K562 (cell line): Measurements from ENCODE around the gene CEP120. TPM values are rescaled to one million over a fixed set of nuclear protein-coding genes. Genes with fewer than 3 reads are reported as not detected.

ENCODE experiments used
- KLF1 ChIP-seq: fragments of 450-650 bp; IDR thresholded peaks from 2 replicates; pipeline ENCODE4 v1.6.1; 2016; ENCODE audit warnings: missing genetic modification characterization, missing compliant biosample characterization
- NELFE ChIP-seq: IDR thresholded peaks from 2 replicates; pipeline ENCODE4 v1.6.1; 2011; ENCODE audit warnings: mild to moderate bottlenecking; ENCODE audit not compliant: insufficient read depth, insufficient read length
- PRPF4 ChIP-seq: fragments of 200-400 bp; formaldehyde crosslinking; IDR thresholded peaks from one replicate; pipeline ENCODE4 v1.6.1; 2017; ENCODE audit warnings: low read length, low read depth, mild to moderate bottlenecking; ENCODE audit not compliant: insufficient read depth, poor library complexity, severe bottlenecking
- SMAD1 ChIP-seq: fragments of 150-350 bp; IDR thresholded peaks from 2 replicates; pipeline ENCODE4 v1.6.1; 2014; ENCODE audit warnings: low read length, low read depth; ENCODE audit not compliant: partially characterized antibody
- SMARCC2 ChIP-seq: fragments of 450-650 bp; IDR thresholded peaks from 2 replicates; pipeline ENCODE4 v1.6.1; 2017; ENCODE audit warnings: antibody characterized with exemption, moderate library complexity, mild to moderate bottlenecking, low read depth
- polyA plus RNA-seq, 8 experiments: library from polyadenylated mRNA; depleted of rRNA in 4 of 8; stranded (reverse) in 5 of 8; unstranded in 3 of 8; fragments of >200 nt; fragmentation: Nextera tagmentation in 2 of 8; fragmentation: Illumina TruSeq in 1 of 8; extraction: Ambion mirVana in 2 of 8; extraction: Trizol in 1 of 8; gene quantifications; 2 replicates each; pipeline versions ENCODE4 v1.2.1 to v1.2.3, GENCODE V29; 2011 to 2014; ENCODE audit warnings: inconsistent platforms in 1 of 8, missing spikeins in 1 of 8
- total RNA-seq, 7 experiments: library from RNA; depleted of rRNA in 6 of 7; stranded (reverse); fragments of >200 nt in 6 of 7; fragmentation: Illumina TruSeq in 2 of 7; extraction: Trizol in 2 of 7; gene quantifications; 2 replicates each; pipeline versions ENCODE4 v1.2.1 to v1.2.3, GENCODE V29; 2011 to 2021; ENCODE audit warnings: low replicate concordance in 1 of 7
- TF ChIP-seq, protein P1 (sequence below): fragments of 200-600 bp; sonication (generic); IDR thresholded peaks from one replicate; pipeline ENCODE4 v1.6.1; 2012; ENCODE audit warnings: mild to moderate bottlenecking, low read depth, low read length, inconsistent platforms

The CEP120 gene
- total and polyA plus RNA-seq, 9 of the 15 experiments (the other 6 are each of a cell fraction or from before 2014, with no cell fraction given) = 3.3 to 24.9 (median 14.4) TPM

DNA sequence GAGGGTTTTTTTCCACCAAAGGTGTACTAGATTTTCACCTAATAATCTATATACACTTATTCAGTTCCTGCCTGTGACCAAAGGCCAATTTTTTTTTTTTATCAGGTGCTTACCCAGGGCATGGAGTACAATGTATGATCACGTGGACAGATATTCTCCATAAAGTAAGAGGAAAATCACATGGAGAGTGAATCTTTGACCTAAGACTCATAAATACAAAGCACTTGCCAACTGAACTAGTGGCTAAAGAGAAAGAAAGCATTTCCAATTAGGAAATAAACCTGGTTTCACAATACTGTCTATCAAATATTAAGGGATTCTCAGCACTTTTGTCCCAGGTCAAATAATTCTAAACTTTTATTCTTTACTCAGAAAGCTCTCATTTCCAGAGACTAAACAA lies 33.0 kb upstream of the CEP120 start (continued):
- TF ChIP-seq PRPF4 = no peak
- TF ChIP-seq SMAD1 = no peak
- TF ChIP-seq SMARCC2 = no peak
- TF ChIP-seq NELFE = no peak
- no peak for TF ChIP-seq KLF1
- TF ChIP-seq, protein P1, sequence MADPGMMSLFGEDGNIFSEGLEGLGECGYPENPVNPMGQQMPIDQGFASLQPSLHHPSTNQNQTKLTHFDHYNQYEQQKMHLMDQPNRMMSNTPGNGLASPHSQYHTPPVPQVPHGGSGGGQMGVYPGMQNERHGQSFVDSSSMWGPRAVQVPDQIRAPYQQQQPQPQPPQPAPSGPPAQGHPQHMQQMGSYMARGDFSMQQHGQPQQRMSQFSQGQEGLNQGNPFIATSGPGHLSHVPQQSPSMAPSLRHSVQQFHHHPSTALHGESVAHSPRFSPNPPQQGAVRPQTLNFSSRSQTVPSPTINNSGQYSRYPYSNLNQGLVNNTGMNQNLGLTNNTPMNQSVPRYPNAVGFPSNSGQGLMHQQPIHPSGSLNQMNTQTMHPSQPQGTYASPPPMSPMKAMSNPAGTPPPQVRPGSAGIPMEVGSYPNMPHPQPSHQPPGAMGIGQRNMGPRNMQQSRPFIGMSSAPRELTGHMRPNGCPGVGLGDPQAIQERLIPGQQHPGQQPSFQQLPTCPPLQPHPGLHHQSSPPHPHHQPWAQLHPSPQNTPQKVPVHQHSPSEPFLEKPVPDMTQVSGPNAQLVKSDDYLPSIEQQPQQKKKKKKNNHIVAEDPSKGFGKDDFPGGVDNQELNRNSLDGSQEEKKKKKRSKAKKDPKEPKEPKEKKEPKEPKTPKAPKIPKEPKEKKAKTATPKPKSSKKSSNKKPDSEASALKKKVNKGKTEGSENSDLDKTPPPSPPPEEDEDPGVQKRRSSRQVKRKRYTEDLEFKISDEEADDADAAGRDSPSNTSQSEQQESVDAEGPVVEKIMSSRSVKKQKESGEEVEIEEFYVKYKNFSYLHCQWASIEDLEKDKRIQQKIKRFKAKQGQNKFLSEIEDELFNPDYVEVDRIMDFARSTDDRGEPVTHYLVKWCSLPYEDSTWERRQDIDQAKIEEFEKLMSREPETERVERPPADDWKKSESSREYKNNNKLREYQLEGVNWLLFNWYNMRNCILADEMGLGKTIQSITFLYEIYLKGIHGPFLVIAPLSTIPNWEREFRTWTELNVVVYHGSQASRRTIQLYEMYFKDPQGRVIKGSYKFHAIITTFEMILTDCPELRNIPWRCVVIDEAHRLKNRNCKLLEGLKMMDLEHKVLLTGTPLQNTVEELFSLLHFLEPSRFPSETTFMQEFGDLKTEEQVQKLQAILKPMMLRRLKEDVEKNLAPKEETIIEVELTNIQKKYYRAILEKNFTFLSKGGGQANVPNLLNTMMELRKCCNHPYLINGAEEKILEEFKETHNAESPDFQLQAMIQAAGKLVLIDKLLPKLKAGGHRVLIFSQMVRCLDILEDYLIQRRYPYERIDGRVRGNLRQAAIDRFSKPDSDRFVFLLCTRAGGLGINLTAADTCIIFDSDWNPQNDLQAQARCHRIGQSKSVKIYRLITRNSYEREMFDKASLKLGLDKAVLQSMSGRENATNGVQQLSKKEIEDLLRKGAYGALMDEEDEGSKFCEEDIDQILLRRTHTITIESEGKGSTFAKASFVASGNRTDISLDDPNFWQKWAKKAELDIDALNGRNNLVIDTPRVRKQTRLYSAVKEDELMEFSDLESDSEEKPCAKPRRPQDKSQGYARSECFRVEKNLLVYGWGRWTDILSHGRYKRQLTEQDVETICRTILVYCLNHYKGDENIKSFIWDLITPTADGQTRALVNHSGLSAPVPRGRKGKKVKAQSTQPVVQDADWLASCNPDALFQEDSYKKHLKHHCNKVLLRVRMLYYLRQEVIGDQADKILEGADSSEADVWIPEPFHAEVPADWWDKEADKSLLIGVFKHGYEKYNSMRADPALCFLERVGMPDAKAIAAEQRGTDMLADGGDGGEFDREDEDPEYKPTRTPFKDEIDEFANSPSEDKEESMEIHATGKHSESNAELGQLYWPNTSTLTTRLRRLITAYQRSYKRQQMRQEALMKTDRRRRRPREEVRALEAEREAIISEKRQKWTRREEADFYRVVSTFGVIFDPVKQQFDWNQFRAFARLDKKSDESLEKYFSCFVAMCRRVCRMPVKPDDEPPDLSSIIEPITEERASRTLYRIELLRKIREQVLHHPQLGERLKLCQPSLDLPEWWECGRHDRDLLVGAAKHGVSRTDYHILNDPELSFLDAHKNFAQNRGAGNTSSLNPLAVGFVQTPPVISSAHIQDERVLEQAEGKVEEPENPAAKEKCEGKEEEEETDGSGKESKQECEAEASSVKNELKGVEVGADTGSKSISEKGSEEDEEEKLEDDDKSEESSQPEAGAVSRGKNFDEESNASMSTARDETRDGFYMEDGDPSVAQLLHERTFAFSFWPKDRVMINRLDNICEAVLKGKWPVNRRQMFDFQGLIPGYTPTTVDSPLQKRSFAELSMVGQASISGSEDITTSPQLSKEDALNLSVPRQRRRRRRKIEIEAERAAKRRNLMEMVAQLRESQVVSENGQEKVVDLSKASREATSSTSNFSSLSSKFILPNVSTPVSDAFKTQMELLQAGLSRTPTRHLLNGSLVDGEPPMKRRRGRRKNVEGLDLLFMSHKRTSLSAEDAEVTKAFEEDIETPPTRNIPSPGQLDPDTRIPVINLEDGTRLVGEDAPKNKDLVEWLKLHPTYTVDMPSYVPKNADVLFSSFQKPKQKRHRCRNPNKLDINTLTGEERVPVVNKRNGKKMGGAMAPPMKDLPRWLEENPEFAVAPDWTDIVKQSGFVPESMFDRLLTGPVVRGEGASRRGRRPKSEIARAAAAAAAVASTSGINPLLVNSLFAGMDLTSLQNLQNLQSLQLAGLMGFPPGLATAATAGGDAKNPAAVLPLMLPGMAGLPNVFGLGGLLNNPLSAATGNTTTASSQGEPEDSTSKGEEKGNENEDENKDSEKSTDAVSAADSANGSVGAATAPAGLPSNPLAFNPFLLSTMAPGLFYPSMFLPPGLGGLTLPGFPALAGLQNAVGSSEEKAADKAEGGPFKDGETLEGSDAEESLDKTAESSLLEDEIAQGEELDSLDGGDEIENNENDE = no peak
